NT2/D1 (cell line): ENCODE measurements around the gene ANKRD45.
"Not testable (repeated sequence)": the region's sequence is repeated elsewhere in the genome, so short reads cannot be mapped to it uniquely, and the experiment has no call there.

Source experiments
- DNase-seq: peaks from one replicate; pipeline ENCODE4 v3.0.0-alpha.2; 2011; ENCODE audit warnings: low read depth, low spot score
- H3K27me3 ChIP-seq: 2 replicates; pipeline ENCODE4 v1.6.0; 2011; ENCODE audit warnings: mild to moderate bottlenecking; ENCODE audit not compliant: insufficient read length, insufficient read depth
- H3K36me3 ChIP-seq: 2 replicates; pipeline ENCODE4 v1.6.1; 2011; ENCODE audit warnings: mild to moderate bottlenecking, low read length, mixed read lengths; ENCODE audit not compliant: insufficient read depth, insufficient read length
- H3K4me1 ChIP-seq: 2 replicates; pipeline ENCODE4 v1.5.1; 2011; ENCODE audit not compliant: insufficient read depth, insufficient read length
- H3K4me3 ChIP-seq: 2 replicates; pipeline ENCODE4 v1.5.1; 2011; ENCODE audit warnings: low read depth; ENCODE audit not compliant: insufficient read length
- H3K9ac ChIP-seq: 2 replicates; pipeline ENCODE4 v1.6.0; 2011; ENCODE audit warnings: low read depth; ENCODE audit not compliant: insufficient read length
- H3K9me3 ChIP-seq: 2 replicates; pipeline ENCODE4 v1.5.1; 2011; ENCODE audit warnings: mild to moderate bottlenecking, low read length; ENCODE audit not compliant: insufficient read depth
- SUZ12 ChIP-seq: IDR thresholded peaks from 2 replicates; pipeline ENCODE4 v1.6.1; 2011; ENCODE audit not compliant: insufficient read length, insufficient read depth; ENCODE audit errors: extremely low read depth
- YY1 ChIP-seq: IDR thresholded peaks from 2 replicates; pipeline ENCODE4 v1.6.1; 2011; ENCODE audit not compliant: insufficient read length, insufficient read depth
- ZNF274 ChIP-seq: IDR thresholded peaks from 2 replicates; pipeline ENCODE4 v1.6.1; 2011; ENCODE audit warnings: mild to moderate bottlenecking, low read depth, low read length

The ANKRD45 gene

DNA sequence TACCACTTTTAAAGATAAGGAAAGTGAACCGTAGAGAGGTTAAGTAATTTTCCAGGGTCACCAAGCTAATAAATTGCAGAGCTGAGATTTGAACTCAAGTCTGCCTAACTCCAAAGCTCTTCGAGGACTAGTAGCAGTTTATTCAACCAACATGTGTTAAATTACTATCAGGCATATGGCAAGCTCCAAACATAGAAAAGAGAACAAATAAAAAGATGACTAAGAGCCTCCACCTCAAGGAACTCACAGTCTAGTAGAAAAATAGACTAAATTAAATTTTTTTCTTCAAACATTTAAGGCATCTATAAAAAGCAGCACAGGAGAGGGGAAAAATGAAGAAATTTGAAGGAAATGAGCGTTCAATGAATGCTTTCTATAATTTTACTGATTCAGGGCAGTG is 89.0 kb downstream of the ANKRD45 start:
- no peaks in the 10 kb centered on the region for H3K27me3 ChIP-seq
- TF ChIP-seq SUZ12 (no peak), ZNF274 (no peak), YY1 (no peak)
- no peaks in the 10 kb centered on the region for H3K9me3 ChIP-seq

DNA sequence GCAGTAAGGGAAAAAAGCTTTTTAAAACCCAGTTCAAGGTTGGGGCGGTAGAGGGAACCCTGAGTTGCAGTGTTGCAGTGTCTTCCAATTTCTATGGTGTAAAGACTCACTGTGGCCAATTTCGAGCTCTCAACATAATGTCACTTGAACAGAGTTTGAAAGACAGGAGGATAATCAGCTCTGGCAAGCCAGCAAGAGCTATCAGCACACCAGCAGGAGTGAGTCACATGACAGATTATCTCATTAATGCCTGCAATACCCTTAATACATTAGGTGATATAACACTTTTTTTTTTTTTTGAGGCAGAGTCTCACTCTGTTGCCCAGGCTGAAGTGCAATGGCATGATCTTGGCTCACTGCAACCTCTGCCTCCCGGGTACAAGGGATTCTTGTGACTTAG is 89.6 kb downstream of the ANKRD45 start:
- H3K36me3 ChIP-seq: no peaks in the 10 kb centered on the region
- TF ChIP-seq ZNF274: no peak
- TF ChIP-seq YY1: no peak
- TF ChIP-seq SUZ12: no peak
- H3K9me3 ChIP-seq: no peaks in the 10 kb centered on the region
- DNase-seq: no peak
- H3K4me3 ChIP-seq: no peak overlapping the region
- H3K9ac ChIP-seq: no peak overlapping the region
- no peaks in the 10 kb centered on the region for H3K27me3 ChIP-seq
- no peaks in the 10 kb centered on the region for H3K4me1 ChIP-seq

More for the DNA sequence above, 89.0 kb downstream of the ANKRD45 start:
- no peak for DNase-seq
- Histone ChIP-seq H3K36me3 (no peaks in the 10 kb centered on the region), H3K4me1 (no peaks in the 10 kb centered on the region), H3K4me3 (no peak overlapping the region), H3K9ac (no peak overlapping the region)

DNA sequence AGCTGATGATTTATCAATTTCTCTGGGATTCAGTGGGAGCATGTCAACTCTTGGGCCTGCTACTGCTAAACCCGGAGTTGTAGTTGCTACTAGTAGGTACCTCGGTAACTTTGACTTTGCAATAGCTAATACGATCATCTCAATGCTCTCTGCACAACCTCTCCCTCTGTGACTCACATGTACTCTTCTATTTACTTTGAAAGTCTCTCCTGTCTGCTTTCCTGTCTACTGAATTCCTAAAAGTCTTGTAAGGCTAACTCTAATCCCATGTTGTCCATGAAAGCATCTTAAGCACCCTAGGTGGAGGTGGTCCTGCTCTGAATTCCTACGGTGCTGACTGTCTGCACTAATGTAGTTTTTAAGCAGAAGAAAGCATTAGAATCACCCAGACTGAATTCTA is 96.1 kb downstream of the ANKRD45 start:
- Histone ChIP-seq H3K27me3 (no peaks in the 10 kb centered on the region), H3K4me3 (no peak overlapping the region), H3K9ac (no peak overlapping the region), H3K9me3 (no peaks in the 10 kb centered on the region), H3K36me3 (no peaks in the 10 kb centered on the region), H3K4me1 (no peaks in the 10 kb centered on the region)
- TF ChIP-seq YY1 (no peak), ZNF274 (no peak), SUZ12 (no peak)
- no peak for DNase-seq

DNA sequence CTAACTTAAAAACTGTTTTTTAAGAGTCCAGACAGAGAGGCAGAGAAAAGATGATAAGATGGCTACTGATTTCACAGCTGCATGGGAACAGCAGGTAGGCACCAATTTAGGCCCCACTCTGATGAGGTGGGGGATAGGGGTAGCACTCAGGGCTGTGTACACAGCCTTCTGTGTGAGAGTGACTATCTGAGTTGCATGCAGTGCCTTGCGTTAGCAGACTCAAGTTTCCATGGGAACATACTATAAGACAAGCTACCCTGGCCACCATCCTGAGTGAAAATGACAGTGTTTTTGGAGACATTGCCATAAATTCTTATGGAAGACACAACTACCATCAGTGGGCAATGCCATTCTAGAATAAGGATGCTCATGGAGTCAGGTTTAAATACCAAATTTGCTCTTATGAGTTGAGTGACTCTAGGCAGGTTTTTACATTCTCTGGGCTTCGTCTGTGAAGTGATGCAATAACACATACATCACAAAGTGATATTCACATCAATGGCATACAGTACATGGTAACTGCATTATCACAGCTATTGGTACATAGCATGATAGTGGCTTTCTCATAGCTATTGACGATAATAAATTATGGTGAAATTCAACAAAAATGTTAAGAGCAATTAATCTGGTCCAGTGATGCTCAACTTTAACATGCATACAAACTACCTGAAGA is 97.3 kb downstream of the ANKRD45 start:
- H3K4me3 ChIP-seq: no peak overlapping the region
- DNase-seq: no peak
- no peaks in the 10 kb centered on the region for H3K36me3 ChIP-seq
- H3K4me1 ChIP-seq: no peaks in the 10 kb centered on the region
- H3K9ac ChIP-seq: no peak overlapping the region
- no peak for TF ChIP-seq SUZ12
- H3K9me3 ChIP-seq: 0 out of 2 replicates have a peak, but pooled peaks cover 6% of the 10 kb centered on the region
- no peaks in the 10 kb centered on the region for H3K27me3 ChIP-seq

DNA sequence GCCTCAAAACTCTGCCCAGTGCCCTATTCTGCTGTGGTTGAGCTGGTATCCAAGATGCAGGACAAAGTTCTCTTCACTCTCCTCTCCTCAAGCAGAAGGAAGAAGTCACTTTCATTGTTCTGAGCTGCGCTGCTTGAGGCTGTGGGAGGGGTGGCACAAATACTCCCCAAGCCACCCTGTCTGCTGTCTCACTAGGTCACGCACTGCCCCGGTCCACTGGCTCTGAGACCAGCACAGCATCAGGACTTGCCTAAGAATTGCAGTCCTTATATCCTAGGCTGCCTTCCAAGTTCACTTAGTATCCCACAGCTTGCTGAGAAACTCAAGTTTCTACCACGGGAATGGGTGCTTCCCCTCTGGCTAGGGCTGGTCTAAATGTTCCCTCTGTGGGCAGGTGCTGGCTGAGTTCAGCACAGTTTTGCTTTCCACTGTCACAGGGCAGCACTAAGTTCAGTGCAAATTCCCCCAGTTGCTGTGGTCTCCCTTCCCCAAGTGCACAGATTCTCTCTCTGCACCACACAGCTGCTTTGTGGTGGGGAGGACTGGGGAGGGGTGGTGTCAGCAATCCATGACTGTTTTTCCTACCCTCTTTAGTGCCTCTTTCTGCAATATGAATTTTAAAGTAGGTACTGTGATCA is 99.2 kb downstream of the ANKRD45 start:
- H3K9ac ChIP-seq: no peak overlapping the region
- H3K4me1 ChIP-seq: no peaks in the 10 kb centered on the region
- no peaks in the 10 kb centered on the region for H3K36me3 ChIP-seq
- H3K9me3 ChIP-seq: 0 out of 2 replicates have a peak, but pooled peaks cover 6% of the 10 kb centered on the region
- H3K27me3 ChIP-seq: no peaks in the 10 kb centered on the region
- H3K4me3 ChIP-seq: no peak overlapping the region
- DNase-seq: no peak
- TF ChIP-seq YY1: no peak
- TF ChIP-seq SUZ12: no peak
- no peak for TF ChIP-seq ZNF274

DNA sequence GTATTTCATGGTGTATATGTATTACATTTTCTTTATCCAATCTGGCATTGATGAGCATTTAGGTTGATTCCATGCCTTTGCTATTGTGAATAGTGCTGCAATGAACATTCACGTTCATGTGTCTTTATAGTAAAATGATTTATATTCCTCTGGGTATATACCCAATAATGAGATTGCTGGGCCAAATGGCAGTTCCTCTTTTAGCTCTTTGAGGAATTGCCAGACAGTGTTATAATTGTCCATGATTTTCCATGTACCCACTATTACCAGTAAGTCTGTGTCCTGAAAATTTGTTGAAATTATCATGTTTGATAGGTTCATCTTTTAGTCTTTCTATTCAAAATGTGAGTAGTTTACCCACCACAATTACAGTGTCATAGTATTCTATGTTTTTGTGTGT is 101.2 kb downstream of the ANKRD45 start:
- Histone ChIP-seq H3K4me3 (no peak overlapping the region), H3K4me1 (no peaks in the 10 kb centered on the region), H3K9ac (no peak overlapping the region), H3K36me3 (no peaks in the 10 kb centered on the region), H3K9me3 (0 out of 2 replicates have a peak, but pooled peaks cover 6% of the 10 kb centered on the region), H3K27me3 (no peaks in the 10 kb centered on the region)
- no peak for DNase-seq
- no peak for TF ChIP-seq ZNF274
- no peak for TF ChIP-seq YY1
- TF ChIP-seq SUZ12: no peak

DNA sequence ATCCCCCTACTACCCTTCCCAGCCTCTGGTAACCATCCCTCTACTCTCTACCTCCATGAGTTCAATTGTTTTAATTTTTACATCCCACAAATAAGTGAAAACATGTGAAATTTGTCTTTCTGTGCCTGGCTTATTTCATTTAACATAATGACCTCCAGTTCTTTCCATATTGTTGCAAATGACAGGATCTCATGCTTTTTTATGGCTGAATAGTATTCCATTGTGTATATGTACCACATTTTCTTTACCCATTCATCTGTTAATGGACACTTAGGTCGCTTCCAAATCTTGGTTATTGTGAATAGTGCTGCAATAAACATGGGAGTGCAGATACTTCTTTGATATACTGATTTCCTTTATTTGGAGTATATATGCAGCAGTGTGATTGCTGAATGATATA is 105.8 kb downstream of the ANKRD45 start:
- not testable (repeated sequence) for H3K9me3 ChIP-seq, H3K9ac ChIP-seq, H3K27me3 ChIP-seq, H3K4me1 ChIP-seq, DNase-seq, H3K4me3 ChIP-seq, H3K36me3 ChIP-seq

DNA sequence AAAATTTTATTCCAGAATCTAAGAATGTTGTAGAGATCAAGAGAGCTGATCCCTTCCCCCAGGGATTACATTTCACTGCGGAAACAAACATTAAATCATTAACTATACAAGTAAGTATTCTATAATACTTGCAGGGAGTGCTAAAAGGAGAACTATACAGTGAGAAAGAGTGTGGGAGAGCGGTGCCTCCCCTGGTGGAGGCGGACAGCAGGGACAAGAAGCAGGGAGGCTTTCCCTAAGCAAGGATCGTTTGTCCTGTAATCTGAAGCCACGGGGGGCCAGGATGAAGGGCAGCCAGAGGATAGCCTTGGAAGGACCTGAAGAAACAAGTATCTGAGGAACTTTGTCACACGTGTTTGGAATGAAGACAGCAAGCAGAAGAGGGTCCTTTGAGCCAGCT is 106.8 kb downstream of the ANKRD45 start:
- Histone ChIP-seq H3K9ac (no peak overlapping the region), H3K27me3 (no peaks in the 10 kb centered on the region), H3K9me3 (no peaks in the 10 kb centered on the region), H3K4me1 (no peaks in the 10 kb centered on the region), H3K36me3 (no peaks in the 10 kb centered on the region), H3K4me3 (no peak overlapping the region)
- TF ChIP-seq YY1: no peak
- TF ChIP-seq SUZ12: no peak
- no peak for TF ChIP-seq ZNF274
- peak; percentile 33 for DNase-seq
